Measurements from ENCODE around the gene MUC5AC.

MUC5AC gene

DNA sequence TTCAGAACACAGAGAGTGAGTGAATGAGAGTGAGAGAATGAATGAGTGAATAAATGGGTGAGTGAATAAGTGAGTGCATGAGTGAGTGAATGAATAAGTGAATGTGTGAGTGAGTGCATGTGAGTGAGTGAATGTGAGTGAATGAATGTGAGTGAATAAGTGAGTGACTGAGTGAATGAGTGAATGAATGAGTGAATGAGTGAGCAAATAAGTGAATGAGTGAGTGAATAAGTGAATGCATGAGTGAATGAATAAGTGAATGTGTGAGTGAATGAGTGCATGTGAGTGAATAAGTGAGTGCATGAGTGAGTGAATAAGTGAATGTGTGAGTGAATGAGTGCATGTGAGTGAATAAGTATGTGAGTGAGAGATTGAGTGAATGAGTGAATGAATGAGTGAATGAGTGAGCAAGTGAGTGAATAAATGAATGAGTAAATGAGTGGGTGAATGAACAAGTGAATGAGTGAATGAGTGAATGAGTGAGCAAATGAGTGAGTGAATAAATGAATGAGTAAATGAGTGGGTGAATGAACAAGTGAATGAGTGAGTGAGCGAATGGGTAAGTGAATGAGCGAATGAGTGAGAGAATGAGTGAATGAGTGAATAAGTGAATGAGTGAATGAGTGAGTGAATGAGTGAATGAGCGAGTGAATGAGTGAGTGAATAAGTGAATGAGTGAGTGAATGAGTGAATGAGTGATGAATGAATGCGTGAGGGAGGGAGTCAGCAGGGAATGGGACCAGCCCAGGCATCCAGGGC lies 43.8 kb downstream of the MUC5AC start:
- no peak overlapping the region for H3K4me3 ChIP-seq (replicated peaks; ENCODE audit: low read depth, low read length)
- TF ChIP-seq, protein P1, sequence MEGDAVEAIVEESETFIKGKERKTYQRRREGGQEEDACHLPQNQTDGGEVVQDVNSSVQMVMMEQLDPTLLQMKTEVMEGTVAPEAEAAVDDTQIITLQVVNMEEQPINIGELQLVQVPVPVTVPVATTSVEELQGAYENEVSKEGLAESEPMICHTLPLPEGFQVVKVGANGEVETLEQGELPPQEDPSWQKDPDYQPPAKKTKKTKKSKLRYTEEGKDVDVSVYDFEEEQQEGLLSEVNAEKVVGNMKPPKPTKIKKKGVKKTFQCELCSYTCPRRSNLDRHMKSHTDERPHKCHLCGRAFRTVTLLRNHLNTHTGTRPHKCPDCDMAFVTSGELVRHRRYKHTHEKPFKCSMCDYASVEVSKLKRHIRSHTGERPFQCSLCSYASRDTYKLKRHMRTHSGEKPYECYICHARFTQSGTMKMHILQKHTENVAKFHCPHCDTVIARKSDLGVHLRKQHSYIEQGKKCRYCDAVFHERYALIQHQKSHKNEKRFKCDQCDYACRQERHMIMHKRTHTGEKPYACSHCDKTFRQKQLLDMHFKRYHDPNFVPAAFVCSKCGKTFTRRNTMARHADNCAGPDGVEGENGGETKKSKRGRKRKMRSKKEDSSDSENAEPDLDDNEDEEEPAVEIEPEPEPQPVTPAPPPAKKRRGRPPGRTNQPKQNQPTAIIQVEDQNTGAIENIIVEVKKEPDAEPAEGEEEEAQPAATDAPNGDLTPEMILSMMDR (IDR thresholded peaks at IDR 0.05; ENCODE audit: low read depth, low read length, missing control alignments) = no peak
- no peak for DNase-seq (ENCODE audit: extremely low read depth, low read depth)

DNA sequence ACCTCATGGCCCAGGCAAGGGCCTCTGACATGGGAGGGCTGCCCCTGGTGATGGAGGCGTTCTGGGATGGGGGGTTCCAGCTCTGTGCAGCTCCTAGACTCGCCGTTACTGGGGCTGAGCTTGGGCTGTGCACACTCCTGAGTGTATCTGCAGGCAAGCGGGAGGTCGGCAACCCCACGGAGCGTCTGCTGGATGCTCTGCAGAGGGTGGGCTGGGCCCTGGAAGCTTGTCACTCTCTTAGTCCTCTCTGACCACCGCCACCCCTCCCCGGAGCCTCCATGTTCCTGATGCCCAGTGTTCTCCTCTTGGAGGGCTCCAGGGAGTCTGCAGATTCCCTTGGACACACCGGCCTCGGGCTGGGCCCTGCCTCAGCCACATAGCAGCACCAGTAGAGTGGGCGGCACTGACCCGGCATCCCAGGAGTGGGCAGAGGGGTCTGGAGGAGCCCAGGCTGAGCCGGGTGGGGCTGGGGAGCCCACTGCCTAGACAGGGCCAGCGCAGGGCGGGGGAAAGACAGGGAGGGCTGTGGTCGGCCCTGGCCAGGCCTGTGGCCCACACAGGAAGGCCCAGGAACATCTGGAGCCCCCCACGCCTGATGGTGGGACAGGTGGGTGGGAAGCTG lies 44.5 kb downstream of the MUC5AC start:
- no peak for DNase-seq (ENCODE audit: extremely low read depth, low read depth)
- H3K4me3 ChIP-seq (replicated peaks; ENCODE audit: low read depth, low read length) = no peak overlapping the region
- TF ChIP-seq, protein P1 (IDR thresholded peaks at IDR 0.05; ENCODE audit: low read depth, low read length, missing control alignments) = no peak

DNA sequence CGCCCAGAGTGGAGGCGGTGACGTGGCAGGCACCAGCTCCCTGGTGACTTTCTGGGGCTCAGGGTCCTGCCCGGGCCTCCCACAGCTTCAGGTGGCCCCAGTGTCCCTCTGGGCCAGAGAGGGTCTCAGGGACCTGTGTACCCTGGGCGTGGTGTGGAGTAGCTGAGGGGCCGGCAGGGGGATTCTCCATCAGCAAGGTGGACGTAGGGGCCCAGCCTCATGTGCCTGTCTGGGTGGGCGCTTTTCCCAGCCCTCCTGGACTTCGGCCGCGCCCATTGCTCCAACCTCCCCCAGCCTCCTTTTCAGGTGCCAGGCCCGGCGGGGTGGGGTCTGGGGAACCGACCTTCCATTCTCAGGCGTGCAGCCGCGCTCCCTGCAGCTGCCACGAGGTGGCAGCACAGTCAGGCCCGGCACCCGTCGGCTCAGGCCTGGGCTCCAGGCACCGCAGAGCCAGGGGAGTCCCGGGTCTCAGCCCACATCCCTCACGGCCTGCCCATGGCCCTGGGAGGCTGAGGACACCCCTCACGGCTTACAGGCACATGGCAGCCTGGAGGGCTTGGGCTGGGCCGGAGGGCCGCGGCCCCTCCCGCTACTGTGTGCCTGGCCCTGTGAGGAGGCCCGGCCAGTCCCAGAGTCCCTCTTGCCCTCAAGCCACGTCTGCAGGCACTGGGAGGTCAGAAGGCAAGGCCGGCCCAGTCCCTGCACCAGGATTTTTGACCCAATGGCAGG lies 45.2 kb downstream of the MUC5AC start:
- H3K4me3 ChIP-seq (replicated peaks; ENCODE audit: low read depth, low read length) = no peak overlapping the region
- DNase-seq (ENCODE audit: extremely low read depth, low read depth) = no peak
- TF ChIP-seq, protein P1 (IDR thresholded peaks at IDR 0.05; ENCODE audit: low read depth, low read length, missing control alignments) = peak; percentile 91

DNA sequence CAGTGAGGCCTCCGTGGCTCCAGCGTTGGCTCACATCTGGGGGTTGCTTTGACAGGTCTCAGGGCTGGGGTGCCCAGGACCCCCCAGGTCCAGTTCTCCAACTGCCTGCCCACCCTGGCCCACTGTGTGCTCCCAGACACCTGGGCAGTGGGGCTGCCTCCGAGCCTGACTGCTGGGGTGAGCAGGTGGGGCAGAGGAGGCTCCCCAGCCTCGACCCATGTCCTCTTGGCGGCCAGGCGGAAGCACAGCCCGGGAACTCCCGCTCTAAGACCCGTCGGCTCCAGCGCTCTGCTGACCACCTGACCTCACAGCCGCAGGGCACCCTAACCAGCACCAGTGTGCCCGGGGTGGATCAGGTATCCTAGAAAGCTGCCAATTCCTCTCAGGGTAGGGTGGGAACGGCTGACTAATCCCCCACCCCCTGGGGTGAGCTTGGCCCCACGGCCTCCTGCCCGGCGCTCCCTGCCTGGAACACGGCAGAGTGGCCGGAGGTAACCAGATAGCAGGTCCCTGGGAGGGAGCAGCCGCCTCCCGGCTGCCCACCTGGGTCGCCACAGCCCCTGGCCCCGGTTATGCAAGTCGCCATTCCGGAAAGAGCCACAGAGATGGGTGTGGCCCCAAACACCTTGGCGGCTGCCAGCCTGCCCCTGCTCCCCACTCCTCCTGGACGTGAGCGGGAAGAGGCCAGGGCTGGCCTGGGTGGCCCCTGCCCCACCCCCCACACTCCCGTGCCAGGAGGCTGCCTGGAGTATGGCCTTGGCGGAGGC lies 45.9 kb downstream of the MUC5AC start:
- DNase-seq (ENCODE audit: extremely low read depth, low read depth) = no peak
- TF ChIP-seq, protein P1 (IDR thresholded peaks at IDR 0.05; ENCODE audit: low read depth, low read length, missing control alignments) = no peak
- H3K4me3 ChIP-seq (replicated peaks; ENCODE audit: low read depth, low read length) = no peak overlapping the region

DNA sequence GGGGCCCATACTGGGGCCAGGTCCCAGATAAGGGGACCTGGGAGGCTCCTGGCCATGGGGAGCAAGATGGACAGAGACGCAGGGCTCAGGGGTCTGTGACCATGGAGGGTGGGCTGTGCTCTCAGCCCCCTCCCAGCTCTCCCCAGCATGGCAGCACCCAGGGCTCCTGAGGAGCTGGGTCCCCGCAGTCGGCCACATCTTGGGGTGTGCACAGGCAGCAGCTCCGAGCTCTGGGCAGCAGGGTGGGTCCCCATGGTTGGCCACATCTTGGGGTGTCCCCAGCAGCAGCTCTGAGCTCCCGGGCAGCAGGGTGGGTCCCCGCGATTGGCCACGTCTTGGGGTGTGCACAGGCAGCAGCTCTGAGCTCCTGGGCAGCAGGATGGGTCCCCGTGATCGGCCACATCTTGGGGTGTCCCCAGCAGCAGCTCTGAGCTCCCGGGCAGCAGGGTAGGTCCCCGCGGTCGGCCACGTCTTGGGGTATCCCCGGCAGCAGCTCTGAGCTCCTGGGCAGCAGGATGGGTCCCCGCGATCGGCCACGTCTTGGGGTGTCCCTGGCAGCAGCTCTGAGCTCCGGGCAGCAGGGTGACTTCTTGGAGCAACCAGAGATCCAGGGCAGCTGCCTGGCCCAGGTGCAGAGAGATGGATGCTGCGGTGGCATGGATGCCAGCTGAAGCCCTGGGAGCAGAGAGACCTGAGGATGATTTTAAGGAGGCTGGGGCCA lies 46.8 kb downstream of the MUC5AC start:
- no peak overlapping the region for H3K4me3 ChIP-seq (replicated peaks; ENCODE audit: low read depth, low read length)
- TF ChIP-seq, protein P1 (IDR thresholded peaks at IDR 0.05; ENCODE audit: low read depth, low read length, missing control alignments) = no peak
- DNase-seq (ENCODE audit: extremely low read depth, low read depth) = no peak

Measured in HFF-Myc (cell line).